AG04450 (cell line): ENCODE data around the gene IQCE. TPM values are rescaled to one million over a fixed set of nuclear protein-coding genes. Genes with fewer than 3 reads are reported as not detected.
"Not testable (repeated sequence)": the region's sequence is repeated elsewhere in the genome, so short reads cannot be mapped to it uniquely, and the experiment has no call there.

Experiments
- CTCF ChIA-PET: fragments of 300-600, 350-600 bp; formaldehyde crosslinking; extraction: SDS; loops from one replicate; lab custom pipeline; 2022; ENCODE audit warnings: antibody characterized with exemption, inconsistent platforms; lab: Charles Lee
- POLR2A ChIA-PET: fragments of 350-600 bp; formaldehyde crosslinking; extraction: SDS; loops from one replicate; lab custom pipeline; 2021; ENCODE audit warnings: antibody characterized with exemption, inconsistent platforms; lab: Yijun Ruan, JAX
- DNase-seq: peaks from one replicate; pipeline ENCODE4 v3.0.0-alpha.2; 2011; ENCODE audit warnings: low read depth, low spot score
- H3K27ac ChIP-seq: one replicate; pipeline ENCODE4 v1.5.1; 2012; ENCODE audit warnings: low read depth, low read length, control low read depth
- H3K27me3 ChIP-seq: one replicate; pipeline ENCODE4 v1.6.0; 2012; ENCODE audit warnings: low read length; ENCODE audit not compliant: control insufficient read depth, insufficient read depth
- H3K4me3 ChIP-seq: 2 replicates; pipeline ENCODE4 v1.5.1; 2011; ENCODE audit warnings: mild to moderate bottlenecking, low read depth, low read length, control low read depth
- H3K9me3 ChIP-seq: 2 replicates; pipeline ENCODE4 v1.5.1; 2012; ENCODE audit warnings: low read length; ENCODE audit not compliant: control insufficient read depth, insufficient read depth
- CTCF ChIP-seq: IDR thresholded peaks from 2 replicates; pipeline ENCODE4 v1.5.1; 2011; ENCODE audit warnings: low read depth, low read length, control low read depth, inconsistent platforms
- polyA plus RNA-seq: library from polyadenylated mRNA; depleted of rRNA; stranded (reverse); fragments of >200 nt; gene quantifications from 2 replicates; pipeline ENCODE4 v1.2.3, GENCODE V29; 2011

The IQCE gene
- polyA plus RNA-seq, 1 experiment, result 6.8 TPM

GRCh38 chr7:2606539-2606936 is 47.8 kb downstream of the IQCE start:
- Histone ChIP-seq H3K9me3 (no peaks in the 10 kb centered on the region; the same call in 1 of the 2 replicates), H3K4me3 (no peak overlapping the region), H3K27me3 (no peaks in the 10 kb centered on the region), H3K27ac (no peak overlapping the region)
- no peak for TF ChIP-seq CTCF
- ChIA-PET CTCF (no interaction called here), POLR2A (no interaction called here)
- DNase-seq, result no peak

- Histone ChIP-seq H3K9me3 (no peaks in the 10 kb centered on the region; the same call in 1 of the 2 replicates), H3K4me3 (no peak overlapping the region), H3K27ac (no peak overlapping the region), H3K27me3 (no peaks in the 10 kb centered on the region)
- TF ChIP-seq CTCF, result no peak
- no peak for DNase-seq
- ChIA-PET POLR2A (no interaction called here), CTCF (no interaction called here)
These were observed 48.5 kb downstream of the IQCE start for GRCh38 chr7:2607122-2607922.

GRCh38 chr7:2607923-2608904 is 49.4 kb downstream of the IQCE start:
- Histone ChIP-seq H3K9me3 (no peaks in the 10 kb centered on the region; the same call in 1 of the 2 replicates), H3K27me3 (no peaks in the 10 kb centered on the region), H3K27ac (no peak overlapping the region), H3K4me3 (no peak overlapping the region)
- ChIA-PET POLR2A (interaction anchor here (0.7 kb wide), 1 partner anchor 208 kb away, joined by 6 read pairs; no protein-coding TSS in a partner anchor), CTCF (interaction anchor here (0.6 to 1.4 kb wide), 5 partner anchors 9 to 72 kb away, joined by 3 to 4 read pairs (median 3); no protein-coding TSS in a partner anchor)
- no peak for DNase-seq
- TF ChIP-seq CTCF, result no peak

- no peak for DNase-seq
- Histone ChIP-seq H3K9me3 (no peaks in the 10 kb centered on the region; the same call in 1 of the 2 replicates), H3K27ac (no peak overlapping the region), H3K27me3 (no peaks in the 10 kb centered on the region), H3K4me3 (no peak overlapping the region)
- ChIA-PET POLR2A (interaction anchor here (0.6 to 0.7 kb wide), 4 partner anchors 24 to 209 kb away, joined by 3 to 6 read pairs (median 4); no protein-coding TSS in a partner anchor), CTCF (interaction anchor here (0.6 to 1.4 kb wide), 7 partner anchors 8 to 638 kb away, joined by 3 to 7 read pairs (median 3); no protein-coding TSS in a partner anchor)
- peak; percentile 52 for TF ChIP-seq CTCF
These were observed 50.2 kb downstream of the IQCE start for GRCh38 chr7:2608921-2609411.

- H3K27me3 ChIP-seq, DNase-seq, H3K9me3 ChIP-seq, H3K27ac ChIP-seq, H3K4me3 ChIP-seq: not testable (repeated sequence)
- CTCF ChIA-PET, result interaction anchor here (0.6 to 1.4 kb wide), 5 partner anchors 8 to 637 kb away, joined by 3 to 7 read pairs (median 4); no protein-coding TSS in a partner anchor
- POLR2A ChIA-PET, result interaction anchor here (0.6 kb wide), 2 partner anchors 29 to 151 kb away, joined by 3 to 5 read pairs; no protein-coding TSS in a partner anchor
These were observed 50.9 kb downstream of the IQCE start for GRCh38 chr7:2609646-2610045.
